CD4-positive, alpha-beta T cell treated with Interferon gamma for 1 hour (primary cell): ENCODE data around the gene GMDS.
A peak's percentile ranks its signal among the peaks of the same experiment; 100 is the strongest.

ENCODE experiments used
- DNase-seq: peaks from one replicate; pipeline ENCODE4 v3.0.0-alpha.2; 2020

Gene GMDS

DNA sequence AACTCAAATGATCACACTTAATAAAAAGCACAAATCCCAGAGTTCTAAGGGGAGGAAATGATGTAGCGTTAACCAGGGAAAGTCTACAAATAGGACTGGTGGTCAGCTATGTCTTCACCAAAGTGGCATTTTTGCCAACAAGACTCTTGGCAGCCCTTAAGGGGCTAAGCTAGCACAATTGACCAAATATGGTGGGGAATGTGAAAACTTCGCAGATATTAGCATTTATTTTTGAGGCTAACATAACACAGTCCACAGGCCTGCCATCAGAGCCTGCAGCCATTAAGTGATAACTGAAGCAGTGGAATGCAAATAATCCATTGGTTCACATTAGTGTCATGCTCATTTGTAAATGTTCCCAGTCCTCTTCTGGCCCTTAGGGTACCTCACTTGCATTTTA is 361.1 kb downstream of the GMDS start:
- DNase-seq: no peak

DNA sequence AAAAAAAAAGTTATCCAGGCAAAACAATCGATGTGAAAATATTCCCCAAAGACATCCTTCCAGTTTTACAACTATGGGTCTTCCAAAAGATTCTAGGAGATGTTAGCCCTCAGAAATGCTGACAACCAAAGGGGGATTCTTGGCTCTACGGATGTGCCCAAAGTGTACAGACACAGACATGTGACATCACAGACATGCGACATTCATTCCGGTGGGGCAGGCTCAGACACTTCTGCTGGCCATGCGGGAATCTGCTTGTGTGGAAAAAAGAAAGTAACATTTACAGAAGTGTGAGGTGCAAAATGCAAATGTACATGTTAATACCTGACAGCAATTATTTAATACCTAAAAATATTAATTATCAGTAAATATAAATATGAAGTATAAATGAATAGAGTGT is 367.1 kb downstream of the GMDS start:
- no peak for DNase-seq

DNA sequence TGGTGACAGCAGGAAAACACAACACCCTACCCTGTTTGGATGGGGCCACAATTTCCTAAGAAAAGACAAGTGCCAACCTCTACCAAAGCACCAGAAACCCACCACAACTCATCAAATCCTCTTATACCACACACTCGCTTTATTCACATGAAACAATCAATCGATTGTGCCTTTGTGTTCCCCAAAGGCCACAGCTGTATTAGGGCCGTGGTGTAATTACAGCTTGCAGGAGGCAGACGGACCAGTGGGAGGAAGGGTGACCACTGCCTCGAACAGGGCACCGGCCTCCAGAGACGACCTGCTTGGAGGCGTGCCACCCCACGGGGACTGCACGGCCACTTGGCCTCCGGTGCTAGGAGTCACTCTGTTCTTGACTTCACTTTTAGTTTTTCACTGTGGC is 371.6 kb downstream of the GMDS start:
- DNase-seq: no peak

DNA sequence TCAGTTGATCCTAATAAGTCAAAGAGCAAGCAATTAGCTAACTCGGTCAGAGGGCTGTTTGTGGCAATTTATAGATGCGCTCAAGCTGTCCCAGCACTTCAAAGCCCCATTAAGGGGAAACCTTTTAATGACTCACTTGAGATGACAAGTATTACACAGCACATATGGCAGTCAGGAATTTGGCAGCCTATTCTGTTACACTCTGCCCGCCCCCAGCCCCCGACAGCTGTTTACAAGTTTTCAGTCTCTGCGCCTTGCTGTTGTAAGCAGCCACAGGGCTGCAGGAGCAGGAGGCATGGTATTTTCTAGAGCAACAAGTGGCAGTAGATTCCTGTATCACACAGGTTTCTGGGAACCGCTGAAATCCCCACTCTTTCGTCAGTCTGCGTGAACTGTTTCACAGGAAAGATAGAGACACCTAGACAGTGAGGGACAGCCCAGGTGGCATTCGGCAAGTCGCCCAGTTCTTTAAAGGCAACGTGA is 372.7 kb downstream of the GMDS start:
- no peak for DNase-seq

DNA sequence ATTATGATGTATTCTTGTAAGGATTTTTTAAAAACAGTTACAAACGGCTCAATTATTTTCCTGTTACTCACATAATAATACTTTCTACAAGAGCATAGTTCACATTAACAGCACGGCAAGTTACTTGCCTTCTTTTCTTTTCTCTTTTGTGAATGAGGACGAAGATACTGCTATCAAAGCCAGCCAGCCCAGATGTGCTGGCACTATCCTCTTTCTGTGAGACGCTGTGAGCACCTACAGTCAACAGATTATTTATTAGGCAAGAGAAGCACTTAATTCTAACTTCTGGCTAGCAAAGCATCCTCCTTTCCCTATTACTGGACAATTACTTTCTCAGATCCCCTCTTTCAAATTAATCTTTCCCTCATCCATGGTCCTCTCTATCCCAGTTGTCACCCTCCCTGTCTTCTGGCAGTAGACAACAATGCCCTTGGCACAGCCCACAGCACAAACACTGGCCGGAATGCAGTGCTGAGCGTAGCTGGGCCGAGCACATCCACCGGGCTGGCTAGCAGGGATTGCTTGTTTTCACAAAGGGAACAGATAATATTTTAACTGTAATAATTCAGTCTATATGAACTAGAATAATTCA is 373.6 kb downstream of the GMDS start:
- DNase-seq: no peak

DNA sequence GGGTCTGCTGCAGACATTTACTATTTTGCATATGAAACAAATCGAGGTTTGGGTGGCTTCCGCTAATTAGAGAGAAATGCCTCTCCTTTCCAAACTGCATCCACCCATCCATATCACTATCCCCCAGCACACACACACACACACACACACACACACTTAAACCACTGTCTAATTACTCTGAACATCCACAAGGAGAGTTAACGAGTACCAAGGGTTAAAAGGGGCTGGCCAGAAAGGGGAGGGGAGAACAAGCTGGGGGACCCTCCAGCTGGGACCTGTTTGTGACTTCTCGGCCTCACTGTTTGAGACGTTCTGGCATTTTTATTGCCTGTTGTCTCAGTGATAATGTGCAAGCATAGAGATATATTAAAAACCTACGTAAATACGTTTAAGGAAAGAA is 374.5 kb downstream of the GMDS start:
- DNase-seq: no peak

DNA sequence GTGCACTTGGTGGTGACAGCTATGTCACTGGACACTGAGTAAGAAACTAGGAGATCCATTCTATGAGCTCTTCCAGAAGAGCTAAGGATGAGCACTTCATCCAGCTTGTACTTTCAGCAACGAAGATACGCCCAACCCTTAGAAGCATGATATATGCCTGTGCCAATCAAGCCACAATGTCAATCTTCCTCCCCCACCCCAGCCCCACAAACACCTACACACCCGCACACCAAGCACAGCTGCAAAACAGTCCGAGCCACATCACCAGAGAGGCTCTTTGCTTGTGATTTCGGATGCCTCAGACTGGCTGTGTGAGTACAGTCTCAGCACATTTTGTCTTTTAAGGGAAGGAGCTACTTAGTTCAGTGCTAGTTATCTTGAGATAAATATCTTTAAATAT is 375.2 kb downstream of the GMDS start:
- DNase-seq: no peak

DNA sequence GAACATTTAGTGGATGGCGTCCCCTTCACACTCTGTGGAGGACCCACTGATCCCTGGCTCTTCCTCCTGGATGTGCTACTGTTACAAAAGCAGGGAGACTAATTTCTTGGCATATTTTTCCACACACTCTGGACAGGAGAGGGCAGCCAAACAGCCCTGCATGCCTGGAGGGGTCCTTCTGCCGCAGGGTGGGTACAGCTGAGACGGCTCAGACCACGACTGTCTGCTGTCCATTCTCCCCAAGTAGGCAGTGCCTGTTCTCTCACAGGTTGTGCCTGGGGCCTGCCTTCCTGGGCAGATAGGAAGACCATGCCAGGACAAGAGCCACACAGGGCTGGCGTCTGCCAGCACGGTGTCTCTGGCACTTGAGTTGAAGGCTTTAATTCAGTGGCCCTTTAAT is 375.6 kb downstream of the GMDS start:
- no peak for DNase-seq

DNA sequence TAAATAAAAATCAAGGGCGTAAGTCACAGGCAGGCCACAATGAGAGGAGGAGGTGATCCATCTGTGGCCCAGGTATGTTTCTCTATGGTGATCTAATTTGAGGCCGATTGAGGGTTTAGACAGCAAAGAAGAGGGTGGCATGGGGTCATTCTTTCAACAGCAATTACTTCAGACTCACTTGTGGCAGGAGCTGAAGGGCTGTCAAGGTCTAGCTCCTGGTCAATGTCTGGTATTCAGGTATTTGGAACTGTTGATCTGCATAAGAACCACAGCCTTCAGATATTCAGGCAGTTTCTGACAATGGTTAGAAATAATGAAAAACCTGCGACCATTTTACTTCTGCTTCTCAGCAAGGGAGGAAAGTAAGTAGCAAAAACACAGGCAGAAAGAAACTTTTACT is 376.1 kb downstream of the GMDS start:
- DNase-seq: no peak

DNA sequence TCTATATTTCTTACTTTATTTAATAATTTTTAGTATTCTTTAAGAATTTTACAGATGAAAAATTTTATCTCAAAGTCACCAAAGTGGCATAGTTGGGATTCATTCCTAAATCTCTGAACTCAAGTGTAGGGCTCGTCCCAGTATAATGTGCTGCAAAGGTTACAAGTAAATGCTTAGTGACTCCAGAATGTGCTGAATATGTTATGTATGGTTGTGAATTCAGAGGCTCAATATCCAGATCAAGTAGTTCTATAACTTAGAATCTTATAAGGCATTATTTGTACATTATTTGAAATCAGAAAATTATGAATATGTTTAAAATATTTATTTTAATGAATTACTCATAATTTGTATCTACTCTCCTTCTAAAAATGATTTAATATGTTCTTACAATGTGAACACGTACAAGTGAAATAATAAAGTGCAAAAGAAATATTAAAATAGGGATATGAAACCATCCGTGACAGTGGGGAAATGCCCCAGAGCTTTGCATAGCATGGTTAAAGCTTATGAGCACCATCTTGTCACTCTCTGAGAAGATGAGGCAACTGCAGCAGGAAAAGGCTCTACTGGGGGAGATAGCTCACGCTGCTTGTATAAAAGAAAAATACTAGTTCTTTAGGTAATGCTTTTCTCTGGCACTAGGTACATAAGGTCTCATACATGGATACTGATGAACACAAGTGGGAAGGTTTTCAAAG is 376.7 kb downstream of the GMDS start:
- DNase-seq: peak; percentile 4

DNA sequence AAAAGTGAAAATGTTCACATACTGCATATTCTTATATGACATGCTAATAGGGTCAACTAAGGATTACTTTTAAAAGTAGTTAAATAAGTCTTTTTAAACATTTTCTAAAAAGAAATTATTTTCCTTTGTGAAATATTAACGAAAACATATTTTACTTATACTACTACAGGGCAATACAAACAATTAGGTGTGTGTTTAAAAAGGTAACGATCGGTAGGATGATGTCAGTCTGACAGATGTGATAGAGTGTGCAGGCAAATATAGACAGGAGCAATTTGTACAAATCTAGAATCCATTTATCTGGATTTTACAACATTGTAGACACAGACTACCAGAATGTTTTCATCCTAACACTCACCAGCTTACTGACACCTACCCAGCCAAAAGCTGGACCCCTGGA is 378.2 kb downstream of the GMDS start:
- DNase-seq: no peak

DNA sequence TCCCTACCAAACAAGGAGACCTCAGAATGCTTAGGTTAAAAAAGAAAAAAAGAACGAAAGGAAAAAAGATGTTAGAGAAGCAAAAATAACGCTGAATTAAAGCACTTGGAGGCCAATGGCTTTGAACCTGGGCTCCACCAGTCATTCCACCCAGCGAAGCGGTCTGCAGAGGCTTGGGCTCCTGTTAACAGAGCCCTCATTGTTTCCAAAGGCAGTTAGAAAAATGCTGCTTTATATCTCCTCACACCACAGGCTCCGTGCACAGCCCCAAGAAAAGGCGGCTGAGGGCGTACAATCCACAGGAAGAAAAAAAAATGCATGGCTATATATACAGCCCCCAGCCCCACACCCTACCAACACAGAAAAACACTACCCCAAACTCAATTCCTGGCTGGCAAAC is 379.8 kb downstream of the GMDS start:
- DNase-seq: no peak

DNA sequence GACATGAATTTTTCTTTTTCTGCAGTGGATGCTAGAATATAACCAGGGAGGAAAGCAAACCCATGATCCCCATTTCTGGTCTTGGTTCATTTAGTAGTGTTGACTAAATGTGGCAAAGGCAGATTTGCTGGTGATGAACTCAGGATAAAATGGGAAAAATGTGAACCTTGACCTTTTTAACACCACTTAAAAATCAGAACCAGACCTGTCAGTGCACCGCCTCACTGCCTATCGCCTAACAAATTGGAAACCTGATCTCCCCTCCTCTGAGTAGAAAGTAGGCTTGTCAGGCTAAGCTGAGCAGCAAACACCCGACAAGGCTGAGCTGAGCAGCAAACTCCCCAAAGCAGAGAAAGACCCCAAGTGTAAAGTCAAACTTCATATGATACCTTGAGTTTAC is 380.9 kb downstream of the GMDS start:
- no peak for DNase-seq

DNA sequence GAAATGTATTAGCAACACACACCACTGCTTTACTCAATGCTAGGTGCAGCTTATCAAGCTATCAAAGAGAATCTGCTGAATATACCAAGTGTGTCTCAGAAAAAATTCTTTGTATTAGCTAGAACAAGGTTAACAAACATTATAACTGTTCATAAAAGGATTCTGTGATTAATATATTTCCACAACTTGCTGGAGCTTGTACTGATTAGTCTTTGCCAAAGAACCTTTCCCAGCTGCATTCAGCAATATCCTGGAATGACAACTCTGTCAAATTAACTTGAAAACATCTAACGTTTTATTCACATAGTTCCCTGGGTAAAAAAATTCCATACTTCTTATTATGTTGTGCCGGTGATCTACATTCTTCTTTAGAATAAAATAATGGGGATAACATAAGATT is 383.0 kb downstream of the GMDS start:
- DNase-seq: no peak

DNA sequence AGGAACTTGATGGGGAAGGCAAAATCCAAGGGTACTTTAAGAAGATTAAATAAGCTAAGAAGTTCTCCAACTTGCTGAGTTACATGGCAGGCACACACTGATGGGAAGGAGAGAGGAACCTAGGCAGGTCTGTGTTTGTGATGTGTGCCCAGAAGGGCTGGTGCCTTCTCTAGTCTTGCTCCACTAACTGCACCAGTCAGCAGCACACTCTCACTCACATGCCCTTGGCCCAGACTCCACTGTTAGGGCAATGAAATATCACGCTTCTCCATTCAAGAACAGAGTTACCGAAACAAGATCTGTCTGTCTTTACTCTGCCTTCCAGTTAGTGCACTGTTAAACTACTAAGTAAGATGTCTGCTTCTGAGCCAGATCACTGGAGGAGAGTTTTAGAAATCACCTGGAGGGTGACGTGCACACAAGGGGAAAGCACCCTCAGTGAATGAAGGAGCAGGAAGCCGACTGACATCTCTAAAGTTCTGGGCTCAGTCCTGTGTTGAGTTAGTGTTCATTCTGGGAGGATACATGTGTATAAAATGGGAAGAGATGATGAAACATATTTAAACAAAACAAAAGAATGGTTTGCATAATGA is 384.6 kb downstream of the GMDS start:
- no peak for DNase-seq

DNA sequence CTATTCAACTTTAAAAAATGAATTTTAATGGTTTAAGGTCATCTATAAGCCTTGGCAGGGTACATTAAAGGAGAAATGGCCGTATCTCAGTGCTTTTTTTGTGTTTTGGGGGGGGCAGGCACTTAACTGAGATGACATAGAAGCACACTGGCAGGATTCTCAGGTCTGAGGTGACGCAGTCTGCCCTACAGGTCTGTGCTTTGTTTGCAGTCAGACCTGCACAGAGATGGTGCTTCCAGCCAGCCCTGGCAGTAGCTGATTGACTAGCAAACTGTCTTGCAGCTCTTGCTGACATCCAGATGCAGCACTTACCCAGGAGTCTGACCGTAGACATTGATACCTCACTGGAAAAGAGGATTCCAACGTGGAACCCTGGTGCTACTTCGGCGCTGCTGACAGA is 386.5 kb downstream of the GMDS start:
- no peak for DNase-seq

DNA sequence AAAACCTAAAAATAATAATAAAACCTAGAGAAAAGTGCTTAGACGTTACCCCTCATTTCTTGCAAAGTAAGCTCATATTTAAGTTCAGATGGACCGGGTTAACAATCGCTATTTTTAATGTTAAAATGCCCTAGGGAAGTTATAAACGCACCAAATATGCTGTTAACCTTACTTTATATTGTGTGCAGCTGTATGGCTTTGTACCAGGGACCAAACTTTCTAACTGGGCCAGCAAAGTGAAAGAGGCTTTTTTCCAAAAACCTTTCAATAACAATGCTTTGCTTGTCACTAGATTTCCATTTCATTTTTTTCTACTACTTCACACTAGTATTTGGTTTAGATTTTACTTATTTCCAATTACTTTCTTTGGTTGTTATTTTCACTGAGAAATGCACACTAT is 387.2 kb downstream of the GMDS start:
- no peak for DNase-seq

DNA sequence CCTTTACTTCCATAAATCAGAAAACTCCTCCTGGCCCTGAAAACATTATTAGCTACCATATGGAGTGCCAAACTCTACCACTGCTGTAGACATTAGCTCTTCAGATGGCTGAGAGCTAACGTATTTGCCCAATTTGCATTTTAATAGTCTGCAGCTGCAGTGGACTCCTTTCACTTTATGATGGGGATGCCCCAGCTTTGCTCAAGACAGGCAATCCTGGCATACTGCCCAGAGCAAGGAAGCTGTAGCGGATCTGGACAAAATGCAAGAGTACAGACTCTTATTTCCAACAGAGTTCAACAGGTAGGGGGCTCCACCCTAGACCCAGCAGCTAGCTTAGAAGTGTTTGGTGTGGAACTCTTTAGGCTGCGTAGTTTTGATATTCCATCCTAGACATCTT is 389.0 kb downstream of the GMDS start:
- peak; percentile 25 for DNase-seq

DNA sequence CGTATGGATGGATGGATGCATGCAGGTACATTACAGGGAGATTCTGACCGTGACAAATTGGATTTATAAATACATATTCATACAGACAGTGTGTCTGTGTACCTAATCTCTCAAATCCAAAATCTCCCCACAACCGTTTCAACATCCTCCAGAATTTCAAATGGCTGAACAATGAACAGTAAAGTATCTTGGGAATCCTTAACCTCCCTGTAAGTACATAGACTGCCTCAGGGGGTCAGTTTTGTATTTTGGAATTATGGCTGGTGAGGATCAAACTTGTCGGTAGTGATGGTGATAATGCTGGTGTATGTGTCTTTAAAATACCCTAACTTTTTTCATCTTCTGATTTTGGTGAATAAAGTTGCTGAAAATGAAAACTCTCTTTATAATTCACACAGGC is 389.5 kb downstream of the GMDS start:
- no peak for DNase-seq

DNA sequence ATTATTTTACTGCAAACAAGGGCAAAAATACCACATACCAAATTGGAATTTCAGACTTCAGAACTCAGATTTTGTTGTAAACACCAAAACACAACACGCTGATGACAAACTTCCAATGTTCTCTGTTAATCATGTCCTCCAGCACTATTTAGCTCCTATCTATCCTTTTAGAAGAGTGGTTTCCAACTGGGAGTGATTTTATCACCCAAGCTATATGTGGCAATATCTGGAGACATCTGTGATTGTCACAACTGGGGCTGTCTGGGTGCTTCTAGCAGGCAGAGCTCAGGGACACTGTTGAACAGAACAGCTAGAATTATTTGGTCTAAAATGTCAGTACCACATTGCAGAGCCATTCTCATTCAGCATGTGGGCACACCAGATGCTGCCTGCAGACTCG is 391.1 kb downstream of the GMDS start:
- DNase-seq: no peak

DNA sequence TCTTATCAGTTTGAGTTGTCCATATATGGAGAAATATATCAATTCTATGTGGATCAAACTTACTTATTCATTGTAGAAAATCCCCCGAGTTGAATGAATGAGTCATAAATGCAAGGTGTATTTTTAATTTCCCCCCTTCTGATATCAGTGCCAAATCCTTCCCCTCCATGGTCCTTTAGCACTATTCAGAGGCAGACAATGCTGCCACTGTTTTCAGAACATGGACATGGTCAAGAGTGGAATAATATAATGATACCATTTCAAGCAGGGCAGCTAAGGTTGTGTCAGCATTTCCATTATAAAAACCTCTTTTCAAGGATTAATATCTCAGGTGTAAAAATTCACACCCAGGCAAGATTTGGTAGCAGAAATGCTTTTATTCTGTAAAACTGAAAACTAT is 391.6 kb downstream of the GMDS start:
- no peak for DNase-seq

DNA sequence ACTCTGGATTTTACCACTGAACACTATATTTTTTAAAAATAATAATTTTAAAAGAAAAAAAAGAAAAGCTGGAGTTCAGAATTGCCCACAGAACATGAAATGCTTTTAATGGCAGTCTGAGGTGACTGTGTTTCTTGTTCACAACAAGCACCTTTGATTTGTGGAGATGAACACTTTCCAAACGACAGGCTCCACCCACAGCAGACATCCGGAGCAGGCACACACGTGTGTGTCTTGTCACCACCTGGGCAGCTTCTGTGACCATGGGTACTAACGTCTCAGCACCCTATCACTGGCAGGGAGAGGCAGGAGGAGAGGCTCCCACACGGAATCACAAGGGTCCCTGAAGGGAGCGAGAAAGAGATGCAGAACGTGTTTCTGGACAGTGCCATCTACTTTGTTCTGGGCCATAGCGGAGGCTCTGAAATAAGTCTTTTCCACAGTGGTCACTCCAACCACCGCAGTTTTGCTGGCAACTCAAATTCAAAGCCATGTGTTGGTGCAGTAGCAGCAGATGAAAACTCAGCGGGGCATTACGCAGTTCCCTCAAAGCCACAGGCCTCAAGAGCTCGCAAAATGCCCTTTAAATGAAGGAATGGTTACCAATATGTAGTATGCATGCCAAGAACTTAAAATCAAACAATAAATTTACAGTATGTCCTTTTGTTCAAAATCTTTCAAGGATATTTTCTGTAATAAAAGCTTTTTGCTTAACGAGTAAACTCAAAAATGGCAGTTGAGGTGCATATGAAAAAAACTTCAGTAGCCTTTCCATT is 393.5 kb downstream of the GMDS start:
- DNase-seq: no peak

DNA sequence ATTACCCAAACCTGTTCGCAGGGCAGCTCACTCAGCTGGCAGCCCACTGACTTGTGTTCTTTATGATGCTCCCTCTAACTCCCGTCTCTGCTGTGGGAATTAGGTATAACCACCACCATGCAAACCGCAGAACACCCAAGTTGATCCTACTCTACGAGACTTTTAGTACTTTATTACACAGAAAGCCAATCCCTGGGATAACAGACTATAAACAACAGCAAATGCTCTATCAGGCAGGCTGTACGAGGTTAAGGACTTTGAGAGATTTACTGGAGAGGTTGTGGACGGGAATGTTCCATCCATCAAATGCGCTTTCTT is 394.6 kb downstream of the GMDS start:
- no peak for DNase-seq
